Placental pericyte (primary cell): ENCODE measurements around the gene EPHA10. TPM values are rescaled to one million over a fixed set of nuclear protein-coding genes. Genes with fewer than 3 reads are reported as not detected.

Experiments
- small RNA-seq: library from RNA; depleted of rRNA; stranded (forward); fragments of <200 nt; gene quantifications from one replicate; pipeline ENCODE3, GENCODE V24; 2012; ENCODE audit warnings: low replicate concordance
- total RNA-seq: library from RNA; depleted of rRNA; stranded (reverse); fragments of >200 nt; gene quantifications from 2 replicates; pipeline ENCODE4 v1.2.3, GENCODE V29; 2012

Gene EPHA10
- not detected in 2 replicates for total RNA-seq

GRCh38 chr1:37764888-37765441 lies at the start of gene EPHA10:
TSS of gene EPHA10 (minus strand) at chr1:37765120. CDS start at chr1:37765066, 54 bp downstream.

GRCh38 chr1:37807555-37808368 lies 42.8 kb upstream of the EPHA10 start, which contains the start of the genes C1orf122 and YRDC:
TSS of gene C1orf122 (plus strand) at chr1:37807790. CDS start at chr1:37808405, 615 bp downstream.
TSS of gene YRDC (minus strand) at chr1:37808208. CDS start at chr1:37808180, 28 bp downstream.

DNA sequence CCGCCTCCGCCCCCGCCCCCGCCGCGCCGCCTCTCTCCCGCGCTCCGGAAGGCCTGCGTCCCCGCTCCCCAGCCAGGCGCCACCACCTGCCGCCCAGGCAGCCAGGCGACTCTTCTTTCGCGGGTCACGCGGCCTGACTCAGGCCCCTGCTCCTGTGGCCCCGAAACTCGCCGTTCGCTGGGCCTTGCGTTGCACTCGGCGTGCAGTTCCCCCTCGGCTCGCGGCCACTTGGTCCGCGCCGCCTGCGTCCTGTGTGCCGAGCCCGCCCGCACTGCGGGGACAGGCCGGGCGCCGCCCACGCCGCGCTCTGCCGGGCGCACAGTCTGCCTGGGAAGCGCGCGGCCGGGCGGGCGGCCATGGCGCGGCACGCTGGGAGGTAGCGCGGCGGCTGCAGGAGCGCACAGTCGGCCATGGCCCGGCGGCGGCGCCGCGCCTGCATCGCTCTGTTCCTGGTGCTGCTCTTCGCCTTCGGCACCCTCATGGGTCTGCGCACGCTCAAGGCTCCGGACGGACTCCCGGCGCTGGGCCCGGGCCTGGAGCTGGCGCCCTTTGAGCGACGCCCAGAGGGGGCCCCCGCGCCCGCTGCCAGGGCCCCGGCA lies 29.0 kb upstream of the EPHA10 start, which contains the start of gene MANEAL:
Gene MANEAL, plus strand, starts transcription at position 75 of the 599 bp plus-strand sequence. Its CDS starts 336 bp downstream, at position 411.

GRCh38 chr1:37692078-37692833 lies 72.7 kb downstream of the EPHA10 start, which contains the start of gene CDCA8:
TSS of gene CDCA8 (plus strand) at chr1:37692516. CDS start at chr1:37692691, 175 bp downstream.

Small RNA genes within 50 kb of the gene (small RNA-seq; reads per million reads assigned to genes)
- not detected for gene RF00019

Other genes with a start within 250 kb of the EPHA10 start
- gene SNIP1, start 210.8 kb downstream of the EPHA10 start, total RNA-seq: 8.3 and 19.5 TPM in 2 replicates
- gene DNALI1, start 208.2 kb downstream of the EPHA10 start, total RNA-seq: 4.7 and 6.3 TPM in 2 replicates
- gene GNL2, start 169.2 kb downstream of the EPHA10 start, total RNA-seq: 50.8 and 88.6 TPM in 2 replicates
- under 0.01 TPM in 1 of 2 replicates, not detected in the other for gene RSPO1, start 130.2 kb downstream of the EPHA10 start, total RNA-seq
- gene CDCA8, start 72.6 kb downstream of the EPHA10 start, total RNA-seq: 0.44 and 34.8 TPM in 2 replicates
- gene MANEAL, start 28.7 kb upstream of the EPHA10 start, total RNA-seq: 0.57 and 0.66 TPM in 2 replicates
- gene C1orf122, start 42.7 kb upstream of the EPHA10 start, total RNA-seq: 18.9 and 23.9 TPM in 2 replicates
- gene YRDC, start 43.1 kb upstream of the EPHA10 start, total RNA-seq: 23.9 and 34.9 TPM in 2 replicates
- 3.7 and 4.4 TPM in 2 replicates for gene MTF1, start 94.5 kb upstream of the EPHA10 start, total RNA-seq
- 30.9 and 44.9 TPM in 2 replicates for gene INPP5B, start 181.9 kb upstream of the EPHA10 start, total RNA-seq
- 85.1 and 89.5 TPM in 2 replicates for gene SF3A3, start 224.9 kb upstream of the EPHA10 start, total RNA-seq
- gene FHL3, start 240.4 kb upstream of the EPHA10 start, total RNA-seq: 34.4 and 36.1 TPM in 2 replicates
- 44.4 and 69.9 TPM in 2 replicates for gene UTP11, start 247.6 kb upstream of the EPHA10 start, total RNA-seq